Choroid plexus epithelial cell (primary cell): ENCODE data around the gene CASP7.

ENCODE experiments used
- DNase-seq: peaks from one replicate; pipeline ENCODE4 v3.0.0-alpha.2; 2010; ENCODE audit warnings: low read depth
- H3K4me3 ChIP-seq: 2 replicates; pipeline ENCODE4 v1.5.1; 2011; ENCODE audit warnings: low read depth, mild to moderate bottlenecking, control low read depth, low read length, moderate library complexity
- CTCF ChIP-seq: conservative IDR thresholded peaks from 2 replicates; pipeline ENCODE4 v1.5.1; 2011; ENCODE audit warnings: low read depth, mild to moderate bottlenecking, control low read depth, inconsistent platforms, low read length, moderate library complexity

CASP7 gene

GRCh38 chr10:113695691-113696090 lies 16.0 kb downstream of the CASP7 start:
- no peak for TF ChIP-seq CTCF
- H3K4me3 ChIP-seq = no peak overlapping the region
- no peak for DNase-seq

- no peak for TF ChIP-seq CTCF
- H3K4me3 ChIP-seq = no peak overlapping the region
- DNase-seq = no peak
Observed at GRCh38 chr10:113697595-113697994, 17.9 kb downstream of the CASP7 start.

- DNase-seq = peak; percentile 75
- H3K4me3 ChIP-seq = no peak overlapping the region
- TF ChIP-seq CTCF = peak; percentile 80
Observed at GRCh38 chr10:113704637-113705343, 25.1 kb downstream of the CASP7 start.

- no peak overlapping the region for H3K4me3 ChIP-seq
- no peak for TF ChIP-seq CTCF
- no peak for DNase-seq
Observed at GRCh38 chr10:113705344-113705652, 25.6 kb downstream of the CASP7 start.

- no peak for DNase-seq
- TF ChIP-seq CTCF = no peak
- H3K4me3 ChIP-seq = no peak overlapping the region
Observed at GRCh38 chr10:113706623-113707022, 26.9 kb downstream of the CASP7 start.

GRCh38 chr10:113708640-113709039 lies 28.9 kb downstream of the CASP7 start:
- TF ChIP-seq CTCF = no peak
- no peak overlapping the region for H3K4me3 ChIP-seq
- DNase-seq = no peak

GRCh38 chr10:113709221-113709838 lies 29.6 kb downstream of the CASP7 start:
- DNase-seq = peak; percentile 86
- no peak overlapping the region for H3K4me3 ChIP-seq
- TF ChIP-seq CTCF = no peak
